Measurements from ENCODE around the gene CSF2RB. TPM values are rescaled to one million over a fixed set of nuclear protein-coding genes. Genes with fewer than 3 reads are reported as not detected.

CSF2RB gene
- polyA plus RNA-seq, 1 donor from 2014 or later = 17.6 TPM

GRCh38 chr22:36901411-36902142 lies 11.9 kb upstream of the CSF2RB start:
- peak overlapping the region in 3 of 4 donors; percentile 3 to 69 (median 61) for H3K4me3 Mint-ChIP-seq
- peaks cover 0 to 5% (median 0%) of the 10 kb centered on the region in 3 donors for H3K9me3 Mint-ChIP-seq
- peaks cover 9 to 10% (median 9%) of the 10 kb centered on the region in 3 donors for H3K4me1 Mint-ChIP-seq
- peaks cover 1% of the 10 kb centered on the region for H3K36me3 Mint-ChIP-seq
- peaks cover 4% of the 10 kb centered on the region for H3K27me3 Mint-ChIP-seq
- H3K27ac Mint-ChIP-seq = peak overlapping the region; percentile 58 to 79 (median 59)

GRCh38 chr22:36902143-36902926 lies 11.1 kb upstream of the CSF2RB start:
- H3K4me1 Mint-ChIP-seq = peaks cover 9 to 10% (median 9%) of the 10 kb centered on the region in 3 donors
- peak overlapping the region in 2 of 3 donors; percentile 35 to 79 for H3K27ac Mint-ChIP-seq
- H3K27me3 Mint-ChIP-seq = peaks cover 4% of the 10 kb centered on the region
- H3K36me3 Mint-ChIP-seq = peaks cover 1% of the 10 kb centered on the region
- H3K4me3 Mint-ChIP-seq = no peak overlapping the region
- H3K9me3 Mint-ChIP-seq = peaks cover 0 to 2% (median 0%) of the 10 kb centered on the region in 3 donors

GRCh38 chr22:36904260-36904880 lies 9.1 kb upstream of the CSF2RB start:
- Mint-ChIP-seq H3K27me3 (peaks cover 8% of the 10 kb centered on the region), H3K36me3 (peaks cover 1% of the 10 kb centered on the region), H3K27ac (no peak overlapping the region), H3K4me1 (peaks cover 4 to 9% (median 8%) of the 10 kb centered on the region in 3 donors), H3K4me3 (peak overlapping the region in 1 of 4 donors; percentile 53), H3K9me3 (peaks cover 0 to 4% (median 0%) of the 10 kb centered on the region in 3 donors)

- no peaks in the 10 kb centered on the region for H3K4me1 Mint-ChIP-seq
- peaks cover 9% of the 10 kb centered on the region for H3K27me3 Mint-ChIP-seq
- no peak overlapping the region for H3K27ac Mint-ChIP-seq
- H3K4me3 Mint-ChIP-seq = no peak overlapping the region
- peaks cover 1% of the 10 kb centered on the region for H3K36me3 Mint-ChIP-seq
- peaks cover 0 to 1% (median 0%) of the 10 kb centered on the region in 3 donors for H3K9me3 Mint-ChIP-seq
Observed at GRCh38 chr22:36907253-36908195, 5.9 kb upstream of the CSF2RB start.

GRCh38 chr22:36910461-36910860 lies 3.0 kb upstream of the CSF2RB start:
- Mint-ChIP-seq H3K27me3 (peaks cover 6% of the 10 kb centered on the region), H3K36me3 (no peaks in the 10 kb centered on the region), H3K27ac (no peak overlapping the region), H3K4me1 (peaks cover 10 to 20% (median 11%) of the 10 kb centered on the region in 3 donors), H3K9me3 (peaks cover 0 to 1% (median 0%) of the 10 kb centered on the region in 3 donors), H3K4me3 (peak overlapping the region in 1 of 4 donors; percentile 48)

GRCh38 chr22:36911887-36912661 lies 1.4 kb upstream of the CSF2RB start:
- Mint-ChIP-seq H3K27me3 (peaks cover 5% of the 10 kb centered on the region), H3K4me3 (no peak overlapping the region)

GRCh38 chr22:36912694-36913426 lies 568 bp upstream of the CSF2RB start:
- Mint-ChIP-seq H3K9me3 (no peaks in the 10 kb centered on the region), H3K36me3 (no peaks in the 10 kb centered on the region), H3K4me3 (peak overlapping the region; percentile 81 to 98 (median 96)), H3K27me3 (peaks cover 1% of the 10 kb centered on the region), H3K27ac (peak overlapping the region; percentile 78 to 97 (median 92)), H3K4me1 (peaks cover 20 to 34% (median 23%) of the 10 kb centered on the region in 3 donors)

More at GRCh38 chr22:36911887-36912661, 1.4 kb upstream of the CSF2RB start:
- Mint-ChIP-seq H3K9me3 (peaks cover 0 to 1% (median 0%) of the 10 kb centered on the region in 3 donors), H3K27ac (no peak overlapping the region), H3K36me3 (no peaks in the 10 kb centered on the region), H3K4me1 (peaks cover 18 to 30% (median 20%) of the 10 kb centered on the region in 3 donors)

GRCh38 chr22:36914390-36914752 lies 943 bp downstream of the CSF2RB start:
- Mint-ChIP-seq H3K9me3 (no peaks in the 10 kb centered on the region), H3K4me1 (peaks cover 20 to 34% (median 30%) of the 10 kb centered on the region in 3 donors), H3K27me3 (peaks cover 1% of the 10 kb centered on the region), H3K36me3 (no peaks in the 10 kb centered on the region), H3K4me3 (peak overlapping the region; percentile 81 to 98 (median 96)), H3K27ac (peak overlapping the region; percentile 78 to 97 (median 92))

- peaks cover 3% of the 10 kb centered on the region for H3K36me3 Mint-ChIP-seq
- peaks cover 1% of the 10 kb centered on the region for H3K27me3 Mint-ChIP-seq
- H3K9me3 Mint-ChIP-seq = no peaks in the 10 kb centered on the region
- peak overlapping the region in 3 of 4 donors; percentile 72 to 81 (median 73) for H3K4me3 Mint-ChIP-seq
- no peak overlapping the region for H3K27ac Mint-ChIP-seq
- peaks cover 31 to 46% (median 43%) of the 10 kb centered on the region in 3 donors for H3K4me1 Mint-ChIP-seq
Observed at GRCh38 chr22:36916034-36916433, 2.6 kb downstream of the CSF2RB start.

GRCh38 chr22:36918586-36919284 lies 5.3 kb downstream of the CSF2RB start:
- Mint-ChIP-seq H3K4me1 (peaks cover 30 to 48% (median 45%) of the 10 kb centered on the region in 3 donors), H3K27me3 (no peaks in the 10 kb centered on the region), H3K36me3 (peaks cover 3% of the 10 kb centered on the region), H3K9me3 (no peaks in the 10 kb centered on the region), H3K4me3 (peak overlapping the region in 1 of 4 donors; percentile 11), H3K27ac (peak overlapping the region in 1 of 3 donors; percentile 73)

GRCh38 chr22:36921309-36922104 lies 8.1 kb downstream of the CSF2RB start:
- peaks cover 6% of the 10 kb centered on the region for H3K36me3 Mint-ChIP-seq
- H3K27ac Mint-ChIP-seq = peak overlapping the region; percentile 0 to 85 (median 33)
- H3K27me3 Mint-ChIP-seq = no peaks in the 10 kb centered on the region
- H3K4me3 Mint-ChIP-seq = peak overlapping the region in 2 of 4 donors; percentile 30 to 67
- peaks cover 19 to 32% (median 26%) of the 10 kb centered on the region in 3 donors for H3K4me1 Mint-ChIP-seq
- no peaks in the 10 kb centered on the region for H3K9me3 Mint-ChIP-seq

Data from IgD-negative memory B cell (primary cell).